SK-N-SH (cell line): ENCODE data around the gene RBM24. TPM values are rescaled to one million over a fixed set of nuclear protein-coding genes. Genes with fewer than 3 reads are reported as not detected.

Experiments
- CTCF ChIA-PET: fragments of 300-600, 350-600 bp; formaldehyde crosslinking; extraction: SDS; loops from one replicate; lab custom pipeline; 2021; lab: Yijun Ruan, JAX
- POLR2A ChIA-PET: fragments of 350-600 bp; sonication (Branson Sonifier 250); formaldehyde crosslinking; extraction: SDS; loops from one replicate; lab custom pipeline; 2020; ENCODE audit warnings: antibody characterized with exemption, inconsistent platforms; lab: Yijun Ruan, JAX
- DNase-seq: peaks from one replicate; pipeline ENCODE4 v3.0.0; 2012
- H2AFZ ChIP-seq: fragments of 200-600 bp; sonication (generic); 2 replicates; pipeline ENCODE4 v1.8.1; 2016; ENCODE audit warnings: antibody characterized with exemption, mild to moderate bottlenecking, low read depth
- H3F3A ChIP-seq: fragments of 200-600 bp; sonication (generic); replicated peaks from 2 replicates; pipeline ENCODE3; 2016; ENCODE audit warnings: antibody characterized with exemption, mild to moderate bottlenecking; ENCODE audit not compliant: insufficient read depth
- H3K27ac ChIP-seq, 2 experiments: fragments of 200-500 bp in 1 of 2; fragments of 200-600 bp in 1 of 2; sonication (Bioruptor generic) in 1 of 2; sonication (generic), shearing (Covaris generic) in 1 of 2; 2 replicates each; pipeline versions ENCODE4 v1.5.1 to v1.6.1; 2014 to 2016; ENCODE audit warnings: low read depth in 2 of 2, inconsistent platforms in 1 of 2, low read length in 1 of 2, mild to moderate bottlenecking in 1 of 2, mixed read lengths in 1 of 2
- H3K27me3 ChIP-seq: fragments of 200-600 bp; sonication (generic), shearing (Covaris generic); 2 replicates; pipeline ENCODE4 v1.6.1; 2016; ENCODE audit warnings: mixed run types; ENCODE audit not compliant: insufficient read depth
- H3K36me3 ChIP-seq, 2 experiments: fragments of 200-500 bp in 1 of 2; fragments of 200-600 bp in 1 of 2; sonication (Bioruptor generic) in 1 of 2; sonication (generic) in 1 of 2; replicated peaks in 1 of 2; 2 replicates each; pipeline versions ENCODE3 to v1.5.1; 2014 to 2016; ENCODE audit warnings: low read length in 1 of 2, mild to moderate bottlenecking in 1 of 2; ENCODE audit not compliant: insufficient read depth in 2 of 2, control insufficient read depth in 1 of 2
- H3K4me1 ChIP-seq, 2 experiments: fragments of 200-500 bp in 1 of 2; fragments of 200-600 bp in 1 of 2; sonication (Bioruptor generic) in 1 of 2; sonication (generic), shearing (Covaris generic) in 1 of 2; 2 replicates each; pipeline versions ENCODE4 v1.5.1 to v1.6.1; 2014 to 2016; ENCODE audit warnings: low read depth in 1 of 2, low read length in 1 of 2, mixed run types in 1 of 2; ENCODE audit not compliant: insufficient read depth in 2 of 2, control insufficient read depth in 1 of 2
- H3K4me2 ChIP-seq: fragments of 200-600 bp; sonication (generic), shearing (Covaris generic); 2 replicates; pipeline ENCODE4 v1.6.1; 2017; ENCODE audit warnings: mixed run types
- H3K4me3 ChIP-seq, 2 experiments: fragments of 200-500 bp in 1 of 2; fragments of 200-600 bp in 1 of 2; sonication (Bioruptor generic) in 1 of 2; sonication (generic), shearing (Covaris generic) in 1 of 2; 2 replicates each; pipeline versions ENCODE4 v1.5.1 to v1.8.1; 2014 to 2016; ENCODE audit warnings: low read depth in 2 of 2, inconsistent platforms in 1 of 2, low read length in 1 of 2, mild to moderate bottlenecking in 1 of 2, mixed read lengths in 1 of 2, moderate library complexity in 1 of 2
- H3K79me2 ChIP-seq: fragments of 200-600 bp; sonication (generic); 2 replicates; pipeline ENCODE4 v1.8.1; 2017; ENCODE audit warnings: mild to moderate bottlenecking; ENCODE audit not compliant: insufficient read depth
- H3K9ac ChIP-seq: fragments of 200-600 bp; sonication (generic); 2 replicates; pipeline ENCODE4 v1.6.1; 2017; ENCODE audit warnings: mixed run types
- H3K9me2 ChIP-seq: fragments of 200-600 bp; sonication (generic); 2 replicates; pipeline ENCODE4 v1.6.1; 2017; ENCODE audit warnings: mixed run types
- H3K9me3 ChIP-seq: fragments of 200-600 bp; sonication (generic); 2 replicates; pipeline ENCODE4 v1.6.1; 2017; ENCODE audit warnings: mixed run types, mild to moderate bottlenecking, moderate library complexity
- H4K20me1 ChIP-seq: fragments of 200-600 bp; sonication (generic); 2 replicates; pipeline ENCODE4 v1.6.1; 2017; ENCODE audit warnings: mild to moderate bottlenecking, mixed run types; ENCODE audit not compliant: insufficient read depth
- CHD2 ChIP-seq: fragments of 150-350 bp; IDR thresholded peaks from 2 replicates; pipeline ENCODE4 v1.6.1; 2018; ENCODE audit warnings: low read length; ENCODE audit not compliant: partially characterized antibody
- EP300 ChIP-seq, 2 experiments: IDR thresholded peaks; 2 replicates each; pipeline versions ENCODE4 v1.4.0 to v1.6.1; 2012; ENCODE audit warnings: borderline replicate concordance in 1 of 2, low read depth in 1 of 2, low read length in 1 of 2
- EZH2phosphoT487 ChIP-seq: fragments of 200-600 bp; sonication (generic); IDR thresholded peaks from 2 replicates; pipeline ENCODE4 v1.6.1; 2017; ENCODE audit warnings: low read depth, mixed run types, mild to moderate bottlenecking, antibody characterized with exemption, moderate library complexity, borderline replicate concordance
- FOXM1 ChIP-seq: IDR thresholded peaks from 2 replicates; pipeline ENCODE4 v1.4.0; 2012; ENCODE audit warnings: low read depth, mild to moderate bottlenecking
- GABPA ChIP-seq: IDR thresholded peaks from 2 replicates; pipeline ENCODE4 v1.4.0; 2012; ENCODE audit warnings: low read depth, mild to moderate bottlenecking
- GATA2 ChIP-seq: sonication (generic); formaldehyde crosslinking; IDR thresholded peaks from 2 replicates; pipeline ENCODE4 v1.5.0; 2020; ENCODE audit warnings: mild to moderate bottlenecking, missing genetic modification reagents
- MEF2A ChIP-seq: IDR thresholded peaks from 2 replicates; pipeline ENCODE4 v1.4.0; 2012; ENCODE audit warnings: low read depth, borderline replicate concordance
- MXI1 ChIP-seq: IDR thresholded peaks from 2 replicates; pipeline ENCODE4 v1.6.1; 2012; ENCODE audit warnings: mild to moderate bottlenecking, low read depth, low read length, improper control_type of control experiment
- NFIC ChIP-seq: IDR thresholded peaks from 2 replicates; pipeline ENCODE4 v1.4.0; 2012; ENCODE audit warnings: borderline replicate concordance
- PBX3 ChIP-seq: IDR thresholded peaks from 2 replicates; pipeline ENCODE4; 2012
- RCOR1 ChIP-seq: fragments of 150-350 bp; IDR thresholded peaks from 2 replicates; pipeline ENCODE4 v1.6.1; 2017; ENCODE audit warnings: antibody characterized with exemption, low read length
- REST ChIP-seq: IDR thresholded peaks from 2 replicates; pipeline ENCODE4 v1.6.1; 2012; ENCODE audit warnings: mild to moderate bottlenecking, low read depth, low read length, moderate library complexity
- RFX5 ChIP-seq: IDR thresholded peaks from 2 replicates; pipeline ENCODE4 v1.6.1; 2012; ENCODE audit warnings: mild to moderate bottlenecking, improper control_type of control experiment, low read length
- TCF12 ChIP-seq: IDR thresholded peaks from 2 replicates; pipeline ENCODE4 v1.4.0; 2012
- TEAD4 ChIP-seq: IDR thresholded peaks from 2 replicates; pipeline ENCODE4 v1.4.0; 2012; ENCODE audit warnings: mild to moderate bottlenecking, borderline replicate concordance; ENCODE audit not compliant: insufficient read depth
- USF2 ChIP-seq: fragments of 150-350 bp; IDR thresholded peaks from 2 replicates; pipeline ENCODE4 v1.6.1; 2017; ENCODE audit warnings: antibody characterized with exemption, low read length, low read depth, borderline replicate concordance
- YY1 ChIP-seq: IDR thresholded peaks from 2 replicates; pipeline ENCODE4 v1.4.0; 2012; ENCODE audit warnings: low read depth, mild to moderate bottlenecking
- WGBS: methylation state at CpG from one replicate; pipeline ENCODE4 v1.1.6; 2017; ENCODE audit warnings: low lambda C conversion rate; 5-methylcytosine and 5-hydroxymethylcytosine counted together
- polyA plus RNA-seq, 3 experiments: library from polyadenylated mRNA; depleted of rRNA; stranded (reverse); fragments of >200 nt; gene quantifications; 2 replicates each; pipeline ENCODE4 v1.2.3, GENCODE V29; 2012

Gene RBM24
- polyA plus RNA-seq, 1 of the 3 experiments (the other 2 are of a cell fraction), result 0.20 TPM

- H2AFZ ChIP-seq, result no peak overlapping the region
- no peak overlapping the region for H3K4me2 ChIP-seq
- H3K4me3 ChIP-seq, result no peak overlapping the region
- no peak for DNase-seq
- no peaks in the 10 kb centered on the region for H3K36me3 ChIP-seq
- no peaks in the 10 kb centered on the region for H3K27me3 ChIP-seq
- H3K9me3 ChIP-seq, result no peaks in the 10 kb centered on the region
- H3F3A ChIP-seq, result no peaks in the 10 kb centered on the region
- no peak overlapping the region for H3K27ac ChIP-seq
- no peaks in the 10 kb centered on the region for H3K79me2 ChIP-seq
- no peaks in the 10 kb centered on the region for H4K20me1 ChIP-seq
- ChIA-PET CTCF (interaction anchor here (0.5 kb wide), 1 partner anchor 29 kb away, joined by 3 read pairs; no protein-coding TSS in a partner anchor), POLR2A (no interaction called here)
- TF ChIP-seq MXI1 (no peak), EP300 (IDR thresholded peaks at IDR 0.05; ENCODE audit: borderline replicate concordance in 1 of 2, low read depth in 1 of 2, low read length in 1 of 2) (no peak), PBX3 (no peak), GABPA (no peak), RCOR1 (no peak), REST (no peak), MEF2A (no peak), CHD2 (no peak), FOXM1 (no peak), TEAD4 (no peak), RFX5 (no peak), EZH2phosphoT487 (no peak), YY1 (no peak), NFIC (no peak), TCF12 (no peak), USF2 (no peak), GATA2 (CRISPR knock-in tag) (no peak)
- no peaks in the 10 kb centered on the region for H3K9me2 ChIP-seq
- 50% methylated on average over 10 of the region's 10 CpGs for WGBS
- H3K4me1 ChIP-seq, result no peaks in the 10 kb centered on the region
- H3K9ac ChIP-seq, result no peak overlapping the region
These were observed 24.2 kb downstream of the RBM24 start for GRCh38 chr6:17305219-17306001.
